ENCODE results near the gene KRT71. TPM values are rescaled to one million over a fixed set of nuclear protein-coding genes. Genes with fewer than 3 reads are reported as not detected.

The KRT71 gene
- total RNA-seq, 1 donor: not detected

- no peak overlapping the region for H2AFZ ChIP-seq (ENCODE audit: low read length)
- no peak overlapping the region for H3K4me2 ChIP-seq (ENCODE audit: insufficient read depth, low read length)
- H3K79me2 ChIP-seq (ENCODE audit: insufficient read depth, low read length): no peaks in the 10 kb centered on the region
- H3K36me3 ChIP-seq (ENCODE audit: insufficient read depth, low read length): no peaks in the 10 kb centered on the region
- peaks cover 17% of the 10 kb centered on the region for H3K27me3 ChIP-seq (ENCODE audit: insufficient read depth, low read length)
- no peaks in the 10 kb centered on the region for H4K20me1 ChIP-seq (ENCODE audit: insufficient read depth, low read length)
- no peaks in the 10 kb centered on the region for H3K4me1 ChIP-seq (ENCODE audit: insufficient read depth, low read length)
- DNase-seq (ENCODE audit: insufficient read length, low spot score, missing footprints): no peak
- no peak overlapping the region for H3K4me3 ChIP-seq (ENCODE audit: insufficient read depth, low read length)
- H3K9me3 ChIP-seq (ENCODE audit: low read depth, low read length): no peaks in the 10 kb centered on the region
- no peak overlapping the region for H3K27ac ChIP-seq (ENCODE audit: low read depth, low read length)
- no peak for TF ChIP-seq CTCF (IDR thresholded peaks at IDR 0.05; ENCODE audit: extremely low read depth, low read depth, low read length)
These were observed 38.6 kb upstream of the KRT71 start for GRCh38 chr12:52591521-52591920.

- no peaks in the 10 kb centered on the region for H3K36me3 ChIP-seq (ENCODE audit: insufficient read depth, low read length)
- no peaks in the 10 kb centered on the region for H3K79me2 ChIP-seq (ENCODE audit: insufficient read depth, low read length)
- no peaks in the 10 kb centered on the region for H4K20me1 ChIP-seq (ENCODE audit: insufficient read depth, low read length)
- H3K4me1 ChIP-seq (ENCODE audit: insufficient read depth, low read length): no peaks in the 10 kb centered on the region
- H3K9me3 ChIP-seq (ENCODE audit: low read depth, low read length): no peaks in the 10 kb centered on the region
- H3K27me3 ChIP-seq (ENCODE audit: insufficient read depth, low read length): peaks cover 18% of the 10 kb centered on the region
- no peak for TF ChIP-seq CTCF (IDR thresholded peaks at IDR 0.05; ENCODE audit: extremely low read depth, low read depth, low read length)
- no peak overlapping the region for H3K4me3 ChIP-seq (ENCODE audit: insufficient read depth, low read length)
- no peak for DNase-seq (ENCODE audit: insufficient read length, low spot score, missing footprints)
- no peak overlapping the region for H3K27ac ChIP-seq (ENCODE audit: low read depth, low read length)
- no peak overlapping the region for H3K4me2 ChIP-seq (ENCODE audit: insufficient read depth, low read length)
- no peak overlapping the region for H2AFZ ChIP-seq (ENCODE audit: low read length)
These were observed 37.1 kb upstream of the KRT71 start for GRCh38 chr12:52590021-52590420.

- Histone ChIP-seq H3K27me3 (ENCODE audit: insufficient read depth, low read length) (peaks cover 11% of the 10 kb centered on the region), H3K4me2 (ENCODE audit: insufficient read depth, low read length) (no peak overlapping the region), H3K4me1 (ENCODE audit: insufficient read depth, low read length) (no peaks in the 10 kb centered on the region), H3K9me3 (ENCODE audit: low read depth, low read length) (no peaks in the 10 kb centered on the region), H4K20me1 (ENCODE audit: insufficient read depth, low read length) (no peaks in the 10 kb centered on the region), H3K79me2 (ENCODE audit: insufficient read depth, low read length) (no peaks in the 10 kb centered on the region), H3K27ac (ENCODE audit: low read depth, low read length) (no peak overlapping the region), H3K4me3 (ENCODE audit: insufficient read depth, low read length) (no peak overlapping the region), H2AFZ (ENCODE audit: low read length) (no peak overlapping the region), H3K36me3 (ENCODE audit: insufficient read depth, low read length) (no peaks in the 10 kb centered on the region)
- no peak for TF ChIP-seq CTCF (IDR thresholded peaks at IDR 0.05; ENCODE audit: extremely low read depth, low read depth, low read length)
- DNase-seq (ENCODE audit: insufficient read length, low spot score, missing footprints): no peak
These were observed 34.6 kb upstream of the KRT71 start for GRCh38 chr12:52587563-52587962.

- Histone ChIP-seq H3K27me3 (ENCODE audit: insufficient read depth, low read length) (peaks cover 14% of the 10 kb centered on the region), H3K27ac (ENCODE audit: low read depth, low read length) (no peak overlapping the region), H2AFZ (ENCODE audit: low read length) (no peak overlapping the region), H4K20me1 (ENCODE audit: insufficient read depth, low read length) (no peaks in the 10 kb centered on the region), H3K9me3 (ENCODE audit: low read depth, low read length) (no peaks in the 10 kb centered on the region), H3K4me3 (ENCODE audit: insufficient read depth, low read length) (no peak overlapping the region), H3K4me2 (ENCODE audit: insufficient read depth, low read length) (no peak overlapping the region), H3K36me3 (ENCODE audit: insufficient read depth, low read length) (no peaks in the 10 kb centered on the region), H3K79me2 (ENCODE audit: insufficient read depth, low read length) (no peaks in the 10 kb centered on the region), H3K4me1 (ENCODE audit: insufficient read depth, low read length) (no peaks in the 10 kb centered on the region)
- DNase-seq (ENCODE audit: insufficient read length, low spot score, missing footprints): no peak
- no peak for TF ChIP-seq CTCF (IDR thresholded peaks at IDR 0.05; ENCODE audit: extremely low read depth, low read depth, low read length)
These were observed 33.0 kb upstream of the KRT71 start for GRCh38 chr12:52585946-52586345.
